Stimulated activated CD4-positive, alpha-beta T cell treated with anti-CD3 and anti-CD28 coated beads, Interleukin-4, amount 100 ng/mL, for 1 hour (primary cell): ENCODE data around the gene CNTROB.
"Not testable (repeated sequence)": the region's sequence is repeated elsewhere in the genome, so short reads cannot be mapped to it uniquely, and the experiment has no call there.

Experiments
- DNase-seq: peaks from one replicate; pipeline ENCODE4 v3.0.0-alpha.2; 2020

CNTROB gene

DNA sequence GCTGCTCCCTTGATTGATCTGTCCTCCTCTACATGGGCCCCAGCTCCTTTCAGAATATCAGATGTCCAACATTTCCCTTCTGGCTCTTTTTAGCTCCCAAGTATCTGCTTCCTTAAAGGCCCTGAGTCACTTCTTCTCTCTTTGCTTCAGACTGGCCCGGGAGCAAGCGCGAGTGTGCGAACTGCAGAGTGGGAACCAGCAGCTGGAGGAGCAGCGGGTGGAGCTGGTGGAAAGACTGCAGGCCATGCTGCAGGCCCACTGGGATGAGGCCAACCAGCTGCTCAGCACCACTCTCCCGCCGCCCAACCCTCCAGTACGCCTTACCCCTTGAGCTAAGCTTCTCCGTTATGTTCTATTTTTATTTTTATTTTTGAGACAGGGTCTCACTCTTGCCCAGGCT lies 12.3 kb downstream of the CNTROB start:
- DNase-seq = no peak

DNA sequence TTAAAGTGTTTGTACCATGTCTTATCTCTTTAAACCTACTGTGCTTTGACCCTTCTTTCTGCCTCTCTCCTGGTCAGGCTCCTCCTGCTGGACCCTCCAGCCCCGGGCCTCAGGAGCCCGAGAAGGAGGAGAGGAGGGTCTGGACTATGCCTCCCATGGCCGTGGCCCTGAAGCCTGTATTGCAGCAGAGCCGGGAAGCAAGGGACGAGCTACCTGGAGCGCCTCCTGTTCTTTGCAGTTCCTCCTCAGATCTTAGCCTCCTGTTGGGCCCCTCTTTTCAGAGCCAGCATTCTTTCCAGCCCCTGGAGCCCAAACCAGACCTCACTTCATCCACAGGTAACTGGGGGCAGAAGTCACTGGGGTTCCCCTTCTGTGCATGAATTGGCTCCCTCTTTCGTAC lies 13.6 kb downstream of the CNTROB start:
- no peak for DNase-seq

DNA sequence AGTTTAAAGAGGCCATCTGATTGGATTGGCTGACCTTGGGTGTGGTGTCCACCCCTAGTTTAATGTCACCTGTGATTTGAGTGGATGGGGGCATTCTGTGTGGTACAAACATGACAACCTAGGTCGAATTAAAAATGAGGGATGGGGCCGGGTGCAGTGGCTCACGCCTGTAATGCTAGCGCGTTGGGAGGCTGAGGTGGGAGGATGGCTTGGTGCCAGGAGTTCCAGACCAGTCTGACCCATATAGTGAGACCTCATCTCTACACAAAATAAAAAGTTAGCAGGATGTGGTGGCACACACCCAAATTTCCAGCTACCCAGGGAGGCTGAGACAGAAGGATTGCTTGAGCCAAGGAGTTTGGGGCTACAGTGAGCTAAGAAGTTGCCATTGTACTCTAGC lies 14.4 kb downstream of the CNTROB start:
- no peak for DNase-seq

DNA sequence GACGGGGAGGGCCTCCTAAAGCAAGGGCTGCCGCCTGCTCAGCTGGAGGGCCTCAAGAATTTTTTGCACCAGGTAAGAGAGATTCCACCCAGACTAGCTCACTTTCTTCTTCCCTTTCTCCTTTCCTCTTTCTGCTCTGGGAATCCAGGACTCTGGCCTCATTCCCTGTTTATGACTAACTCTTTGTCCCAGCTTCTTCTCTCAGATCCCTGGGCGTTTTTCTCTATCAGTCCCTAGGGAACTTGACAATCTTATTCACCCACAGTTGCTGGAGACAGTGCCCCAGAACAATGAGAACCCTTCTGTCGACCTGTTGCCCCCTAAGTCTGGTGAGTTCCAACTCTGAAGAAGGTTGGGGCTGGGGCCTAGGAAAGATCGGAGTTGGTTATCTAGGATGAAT lies 15.6 kb downstream of the CNTROB start:
- DNase-seq = no peak

DNA sequence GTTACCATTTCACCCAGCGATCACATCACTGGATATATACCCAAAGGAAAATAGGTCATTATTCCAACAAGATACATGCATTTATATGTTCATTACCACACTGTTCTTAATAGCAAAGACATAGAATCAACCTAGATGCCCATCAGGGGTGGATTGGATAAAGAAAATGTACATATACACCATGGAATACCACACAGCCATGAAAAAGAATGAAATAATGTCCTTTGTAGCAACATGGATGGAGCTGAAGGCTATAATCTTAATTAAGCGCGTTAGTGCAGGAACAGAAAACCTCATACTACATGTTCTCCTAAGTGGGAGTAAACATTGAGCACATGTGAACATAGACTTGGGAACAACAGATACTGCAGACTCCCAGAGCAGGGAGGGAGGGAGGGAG lies 18.6 kb downstream of the CNTROB start:
- DNase-seq = no peak

- peak; percentile 46 for DNase-seq
Measured at GRCh38 chr17:7951143-7951792, 19.3 kb downstream of the CNTROB start.

DNA sequence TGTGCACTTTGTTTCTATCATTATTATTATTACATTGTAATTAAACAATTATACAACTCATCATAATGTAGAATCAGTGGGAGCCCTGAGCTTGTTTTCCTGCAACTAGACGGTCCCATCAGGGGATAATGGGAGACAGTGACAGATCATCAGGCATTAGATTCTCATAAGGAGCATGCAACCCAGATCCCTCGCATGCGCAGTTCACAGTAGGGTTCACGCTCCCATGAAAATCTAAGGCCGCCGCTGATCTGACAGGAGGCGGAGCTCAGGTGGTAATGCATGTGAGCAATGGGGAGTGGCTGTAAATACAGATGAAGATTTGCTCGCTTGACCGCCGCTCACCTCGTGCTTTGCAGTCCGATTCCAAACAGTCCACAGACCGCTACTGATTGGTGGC lies 21.3 kb downstream of the CNTROB start:
- not testable (repeated sequence) for DNase-seq

DNA sequence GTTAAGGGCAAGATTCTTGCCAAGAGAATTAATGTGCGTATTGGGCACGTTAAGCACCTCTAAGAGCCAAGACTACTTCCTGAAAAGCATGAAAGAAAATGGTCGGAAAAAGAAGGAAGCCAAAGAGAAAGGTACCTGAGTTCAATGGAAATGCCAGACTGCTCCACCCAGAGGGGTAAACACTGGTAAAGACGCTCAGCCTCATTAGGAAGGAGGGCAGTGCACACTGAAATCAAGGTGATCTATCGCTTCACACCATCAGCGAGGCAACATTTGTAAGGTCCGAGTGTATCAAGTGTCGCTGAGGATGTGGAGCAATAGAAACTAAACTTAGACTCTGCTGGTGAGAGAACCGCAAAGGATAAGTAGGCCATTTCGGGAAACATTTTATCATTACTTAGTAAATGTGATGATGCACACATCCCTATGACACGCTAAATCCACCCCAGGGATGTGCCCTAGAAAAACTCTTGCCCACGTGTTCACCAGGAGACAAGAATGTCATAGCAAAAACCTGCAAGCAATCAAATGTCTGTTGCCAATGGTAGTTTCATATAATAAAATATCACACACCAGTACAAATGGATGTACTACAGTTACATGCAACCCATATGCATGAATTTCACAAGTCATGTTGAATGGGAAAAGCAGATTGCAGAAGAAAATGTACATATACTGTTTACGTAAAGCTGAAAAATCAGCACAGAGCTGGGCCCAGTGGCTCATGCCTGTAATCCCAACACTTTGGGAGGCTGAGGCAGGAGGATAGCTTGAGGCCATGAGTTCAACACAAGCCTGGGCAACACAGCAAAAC lies 23.6 kb downstream of the CNTROB start:
- no peak for DNase-seq

DNA sequence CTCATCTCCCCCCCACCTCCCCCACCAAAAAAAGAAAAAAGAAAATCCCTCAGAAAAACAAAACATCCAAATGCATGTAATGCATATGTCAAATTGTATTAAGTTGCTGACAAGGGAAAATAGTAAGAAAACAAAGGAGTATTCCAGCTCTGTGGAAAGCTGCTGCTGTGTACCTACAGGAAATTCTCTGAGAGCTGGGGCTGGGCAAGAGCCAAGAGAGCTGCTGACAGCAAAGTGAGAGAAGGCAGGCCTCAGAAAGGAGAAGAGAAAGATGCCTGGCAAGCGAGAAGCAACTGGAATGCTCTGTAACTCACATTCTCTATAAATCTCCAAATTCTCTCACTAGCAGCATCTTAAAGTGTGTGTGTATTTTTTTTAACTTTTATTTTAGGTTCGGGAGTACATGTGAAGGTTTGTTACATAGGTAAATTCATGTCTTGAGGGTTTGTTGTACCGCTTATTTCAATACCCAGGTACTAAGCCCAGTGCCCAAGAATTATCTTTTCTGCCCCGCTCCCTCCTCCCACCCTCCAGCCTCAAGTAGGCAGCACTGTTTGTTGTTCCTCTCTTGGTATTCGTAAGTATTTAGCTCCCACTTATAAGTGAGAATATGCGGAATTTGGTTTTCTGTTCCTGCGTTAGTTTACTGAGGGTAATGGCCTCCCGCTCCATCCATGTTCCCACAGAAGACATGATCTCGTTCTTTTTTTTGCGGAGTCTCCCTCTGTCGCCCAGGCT lies 24.4 kb downstream of the CNTROB start:
- no peak for DNase-seq

DNA sequence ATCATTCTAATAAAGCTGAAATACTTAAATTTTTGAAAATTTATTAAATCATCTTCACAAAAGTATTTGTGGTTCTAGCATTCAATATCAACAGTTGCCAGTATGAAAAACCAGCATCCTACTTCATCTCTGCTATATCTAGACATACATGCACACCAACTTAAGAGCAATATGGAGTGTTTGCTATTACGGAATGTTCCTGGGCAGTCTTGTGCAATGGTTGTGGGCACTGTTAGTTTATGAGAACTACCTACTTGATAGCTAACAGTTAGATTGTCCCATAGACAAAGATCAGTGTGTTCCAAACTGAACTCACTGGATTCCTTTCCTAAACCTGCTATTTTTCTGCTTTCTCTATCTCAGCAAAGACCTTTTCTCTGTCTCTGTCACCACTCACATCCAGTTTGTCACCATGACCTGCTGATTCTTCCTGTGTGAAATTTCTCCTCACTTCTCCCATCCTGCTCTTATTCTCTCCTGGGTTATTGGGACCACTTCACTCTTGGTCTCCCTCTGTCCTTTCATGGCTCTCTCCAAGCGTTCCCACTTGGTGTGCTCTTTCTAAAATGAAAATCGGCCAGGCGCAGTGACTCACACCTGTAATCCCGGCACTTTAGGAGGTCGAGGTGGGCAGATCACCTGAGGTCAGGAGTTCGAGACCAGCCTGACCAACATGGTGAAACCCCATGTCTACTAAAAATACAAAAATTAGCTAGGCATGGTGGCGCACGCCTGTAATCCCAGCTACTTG lies 27.7 kb downstream of the CNTROB start:
- DNase-seq = no peak

DNA sequence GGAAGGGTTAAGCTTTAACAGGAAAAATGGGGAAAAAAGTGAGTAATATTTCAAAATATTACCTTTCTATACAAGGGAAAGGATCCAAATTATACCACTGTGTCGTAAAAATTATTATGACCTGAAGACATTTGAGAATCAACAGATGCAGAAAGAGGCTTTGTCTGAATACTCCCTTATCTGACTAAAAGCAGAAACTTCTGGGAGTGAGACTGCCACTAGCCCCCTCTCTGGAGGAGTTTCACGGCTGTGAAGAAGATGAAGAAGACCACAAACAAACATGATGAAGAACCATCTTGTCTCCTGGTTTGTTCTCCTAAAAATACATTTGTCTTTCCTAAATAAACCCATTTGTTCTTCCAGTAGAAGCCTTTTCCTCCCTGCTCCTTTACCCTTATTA lies 29.4 kb downstream of the CNTROB start:
- DNase-seq = no peak

DNA sequence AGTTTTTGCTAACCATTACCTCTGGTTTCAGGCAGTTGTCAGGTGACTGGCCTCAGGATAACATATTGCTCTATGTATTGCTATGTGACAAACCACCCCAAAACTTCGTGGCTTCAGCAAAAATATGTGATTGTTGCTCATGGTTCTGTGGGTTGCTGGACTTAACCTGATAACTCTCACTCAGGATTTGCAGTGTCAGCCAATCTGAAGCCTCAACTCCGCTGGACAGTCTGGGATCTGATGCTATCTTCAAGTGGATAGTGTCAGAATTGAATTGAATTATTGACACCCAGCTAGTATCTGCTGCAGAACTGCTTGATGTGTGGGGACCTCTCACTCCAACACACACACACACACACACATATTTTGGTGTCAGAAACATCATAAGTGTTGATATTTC lies 35.7 kb downstream of the CNTROB start:
- no peak for DNase-seq

DNA sequence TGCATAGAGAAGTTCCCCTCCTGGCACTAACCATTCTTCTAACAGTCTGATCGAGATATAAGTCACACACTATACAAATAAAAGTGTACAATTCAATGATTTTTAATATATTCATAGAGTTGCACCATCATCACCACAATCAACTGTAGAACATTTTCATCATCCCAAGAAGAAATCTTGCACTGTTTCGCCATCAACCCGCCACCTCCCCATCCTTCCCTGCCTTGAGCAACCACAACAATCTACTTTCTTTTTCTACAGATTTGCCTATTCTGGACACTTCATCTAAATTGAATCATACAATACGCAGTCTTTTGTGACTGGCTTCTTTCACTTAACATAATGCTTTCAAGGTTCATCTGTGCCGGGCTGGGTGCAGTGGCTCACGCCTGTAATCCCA lies 37.4 kb downstream of the CNTROB start:
- DNase-seq = no peak

DNA sequence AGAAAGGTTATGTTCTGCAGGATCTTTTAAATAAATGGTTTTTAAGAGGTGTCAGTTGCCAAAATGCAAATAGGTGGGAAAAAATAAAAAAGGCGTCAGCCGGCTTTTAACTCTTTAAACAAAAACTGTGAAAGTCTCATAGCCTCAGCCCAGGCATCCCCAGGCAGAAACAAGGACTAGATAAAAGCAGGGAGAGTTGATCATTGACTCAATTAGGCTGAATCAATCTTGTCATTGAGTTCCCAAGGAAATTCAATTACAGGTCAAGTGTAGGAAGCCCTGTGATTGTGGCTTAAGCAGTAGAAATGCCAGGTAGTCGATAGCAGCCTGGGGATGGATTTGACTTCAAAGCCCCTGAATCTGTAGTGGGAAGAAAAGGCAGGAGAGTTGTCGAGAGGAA lies 39.6 kb downstream of the CNTROB start:
- no peak for DNase-seq

GRCh38 chr17:7972131-7972785 lies 40.3 kb downstream of the CNTROB start:
- DNase-seq = no peak

GRCh38 chr17:7974638-7975131 lies 42.7 kb downstream of the CNTROB start:
- no peak for DNase-seq

DNA sequence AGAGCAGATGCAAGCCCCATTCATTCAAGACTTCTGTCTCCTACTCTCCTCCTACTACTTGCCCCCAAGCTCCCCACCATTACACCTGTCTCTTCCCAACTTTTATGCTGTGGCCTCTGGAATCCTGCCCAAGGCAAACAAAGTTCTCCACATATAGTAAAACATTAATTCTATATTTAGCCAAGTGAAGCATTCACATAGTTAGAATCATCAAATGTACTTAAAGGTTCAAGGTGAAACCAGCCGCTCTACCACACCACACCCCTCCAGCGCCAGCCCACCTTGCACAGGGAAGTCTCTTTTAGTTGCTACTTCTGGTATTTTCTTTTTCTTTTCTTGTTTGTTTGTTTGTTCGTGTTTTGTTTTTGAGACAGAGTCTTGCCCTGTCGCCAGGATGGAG lies 45.0 kb downstream of the CNTROB start:
- no peak for DNase-seq

DNA sequence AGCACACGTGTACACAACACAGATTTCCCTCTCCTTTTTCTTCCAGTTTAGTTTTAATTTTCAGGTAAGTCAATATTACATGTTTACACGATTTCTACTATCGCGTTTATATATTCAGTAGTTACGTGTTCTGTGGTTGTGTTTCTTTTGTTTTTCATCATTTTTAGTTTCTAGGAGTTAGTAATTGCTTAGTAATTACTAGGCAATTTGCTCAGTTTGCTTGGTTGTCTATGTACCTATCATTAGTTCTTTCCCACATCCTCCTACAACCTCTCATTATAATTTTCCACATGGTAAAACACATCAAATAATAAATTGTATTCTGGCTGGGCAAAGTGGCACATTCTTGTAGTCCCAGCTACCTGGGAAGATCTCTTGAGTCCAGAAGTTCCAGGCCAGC lies 45.8 kb downstream of the CNTROB start:
- DNase-seq = no peak

GRCh38 chr17:7982173-7982572 lies 50.2 kb downstream of the CNTROB start:
- no peak for DNase-seq

DNA sequence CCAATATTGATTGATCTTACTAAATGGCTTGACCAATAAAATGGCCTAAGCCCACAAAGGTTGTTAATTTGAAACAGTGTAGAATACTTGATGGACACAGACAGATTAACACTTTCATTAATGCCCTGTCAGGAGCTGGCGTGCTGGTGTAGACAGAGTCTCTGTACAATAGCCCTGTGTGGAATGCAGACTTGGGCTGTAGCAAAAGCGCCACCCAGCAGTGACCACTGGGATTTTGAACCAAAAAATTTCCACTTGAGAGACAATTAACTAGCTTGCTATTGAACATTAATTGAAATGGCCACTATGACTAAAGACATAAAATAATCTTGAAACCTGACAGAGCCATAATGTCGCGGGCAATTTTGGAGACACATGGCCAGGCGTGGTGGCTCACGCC lies 50.7 kb downstream of the CNTROB start:
- DNase-seq = no peak

- DNase-seq = no peak
Measured at GRCh38 chr17:7984904-7985303, 52.9 kb downstream of the CNTROB start.

DNA sequence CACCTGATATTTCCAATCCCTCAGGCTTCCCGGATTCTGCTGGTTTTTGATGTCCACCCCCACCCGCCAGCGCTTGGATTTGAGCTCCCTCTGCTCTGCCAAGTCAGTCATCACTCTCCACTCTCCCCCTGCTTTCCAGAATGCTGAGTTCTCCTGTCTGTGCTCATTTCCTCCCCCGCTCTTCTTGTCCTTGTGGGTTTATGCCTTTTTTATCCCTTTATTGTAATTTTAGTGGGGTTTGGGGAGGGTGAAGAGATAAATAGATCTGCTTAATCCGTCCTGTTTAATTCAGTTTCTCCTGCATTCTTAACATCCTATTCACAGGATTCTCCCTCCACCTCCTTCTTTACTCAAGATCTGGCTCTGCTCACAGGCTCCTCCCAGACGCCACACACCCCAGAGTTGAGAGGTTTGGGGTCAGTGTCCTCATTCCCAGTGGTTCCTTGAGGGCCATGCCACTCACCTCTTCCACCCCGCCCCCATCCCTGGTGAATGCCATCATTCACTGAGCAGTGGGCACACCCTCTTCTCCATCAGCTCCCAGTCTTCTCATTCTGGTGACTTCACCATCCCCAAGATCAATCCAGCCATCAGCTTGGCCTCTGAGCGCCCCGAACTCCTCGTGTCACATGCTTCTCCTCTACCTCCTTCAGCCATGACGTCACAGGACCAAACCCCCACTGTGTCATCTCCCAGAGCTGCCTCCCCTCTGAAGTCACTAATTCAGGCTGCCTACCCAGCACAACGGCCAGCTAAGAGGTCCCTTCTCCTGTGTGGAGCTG lies 55.3 kb downstream of the CNTROB start:
- DNase-seq = no peak
